DND-41 (cell line): ENCODE results near the gene PCNT.

Source experiments
- CTCF ChIP-seq: IDR thresholded peaks from 2 replicates; pipeline ENCODE4 v1.5.1; 2012; ENCODE audit warnings: borderline replicate concordance, low read length, moderate library complexity, mild to moderate bottlenecking; ENCODE audit not compliant: poor library complexity, severe bottlenecking; ENCODE audit errors: extremely low read depth
- EZH2 ChIP-seq: IDR thresholded peaks from 3 replicates; pipeline ENCODE4 v1.6.1; 2012; ENCODE audit warnings: borderline replicate concordance, low read depth, mild to moderate bottlenecking, moderate library complexity, low read length, inconsistent platforms; ENCODE audit not compliant: severe bottlenecking

- TF ChIP-seq CTCF (no peak), EZH2 (no peak)
Observed at GRCh38 chr21:46472246-46472645, 148.3 kb downstream of the PCNT start.
